ACC112 (cell line): ENCODE measurements around the gene WSCD1.
A peak's percentile ranks its signal among the peaks of the same experiment; 100 is the strongest.

Experiments
- H2AFZ ChIP-seq: fragments of 200-600 bp; sonication (generic); one replicate; pipeline ENCODE4 v1.6.0; 2017; ENCODE audit warnings: antibody characterized with exemption, low read length; ENCODE audit not compliant: unreplicated experiment
- H3K27ac ChIP-seq: fragments of 200-600 bp; sonication (generic); 2 replicates; pipeline ENCODE4 v1.5.1; 2014; ENCODE audit warnings: low read depth, mild to moderate bottlenecking, antibody characterized with exemption, low read length, moderate library complexity
- H3K27me3 ChIP-seq: fragments of 200-600 bp; sonication (generic); 2 replicates; pipeline ENCODE4 v1.6.1; 2014; ENCODE audit warnings: mild to moderate bottlenecking, antibody characterized with exemption, low read length, moderate library complexity, mixed read lengths; ENCODE audit not compliant: insufficient read depth
- H3K36me3 ChIP-seq: fragments of 200-600 bp; sonication (generic); 2 replicates; pipeline ENCODE4 v1.6.1; 2016; ENCODE audit warnings: mild to moderate bottlenecking, antibody characterized with exemption, low read length, moderate library complexity, mixed read lengths; ENCODE audit not compliant: insufficient read depth
- H3K4me1 ChIP-seq: fragments of 200-600 bp; sonication (generic); one replicate; pipeline ENCODE4 v1.6.1; 2016; ENCODE audit warnings: low read length, mixed read lengths; ENCODE audit not compliant: insufficient read depth, unreplicated experiment, control insufficient read depth
- H3K4me3 ChIP-seq: fragments of 200-600 bp; sonication (generic); 2 replicates; pipeline ENCODE4 v1.5.1; 2014; ENCODE audit warnings: mild to moderate bottlenecking, low read depth, low read length
- H3K79me2 ChIP-seq: fragments of 200-600 bp; sonication (generic); one replicate; pipeline ENCODE4 v1.6.0; 2016; ENCODE audit warnings: low read length; ENCODE audit not compliant: control insufficient read depth, unreplicated experiment, insufficient read depth

The WSCD1 gene

DNA sequence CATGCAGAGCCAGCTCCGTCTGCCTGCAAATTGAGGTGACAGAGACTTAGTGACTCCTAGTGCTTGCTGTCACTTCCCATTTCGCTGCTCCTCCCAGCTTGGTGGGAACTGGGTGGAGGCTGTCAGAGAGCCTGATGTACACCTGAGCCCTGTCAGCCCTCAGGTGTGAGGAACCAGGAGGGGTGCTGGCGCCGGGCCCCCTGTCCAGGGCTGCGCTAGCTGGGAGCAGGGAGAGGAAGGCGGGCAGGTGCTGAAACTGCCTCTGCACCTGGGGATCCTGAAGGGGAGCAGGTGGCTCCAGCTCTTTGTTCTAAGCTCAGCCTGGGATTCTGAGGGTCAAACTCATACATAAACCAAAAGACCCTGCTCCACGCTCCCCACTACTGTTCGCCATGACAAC, 10.8 kb upstream of the WSCD1 start:
- no peak overlapping the region for H3K4me3 ChIP-seq
- no peak overlapping the region for H2AFZ ChIP-seq
- no peaks in the 10 kb centered on the region for H3K36me3 ChIP-seq
- peaks cover 4% of the 10 kb centered on the region for H3K4me1 ChIP-seq
- peaks cover 41% of the 10 kb centered on the region; the same call in 1 of the 2 replicates for H3K27me3 ChIP-seq
- no peak overlapping the region for H3K27ac ChIP-seq
- no peaks in the 10 kb centered on the region for H3K79me2 ChIP-seq

DNA sequence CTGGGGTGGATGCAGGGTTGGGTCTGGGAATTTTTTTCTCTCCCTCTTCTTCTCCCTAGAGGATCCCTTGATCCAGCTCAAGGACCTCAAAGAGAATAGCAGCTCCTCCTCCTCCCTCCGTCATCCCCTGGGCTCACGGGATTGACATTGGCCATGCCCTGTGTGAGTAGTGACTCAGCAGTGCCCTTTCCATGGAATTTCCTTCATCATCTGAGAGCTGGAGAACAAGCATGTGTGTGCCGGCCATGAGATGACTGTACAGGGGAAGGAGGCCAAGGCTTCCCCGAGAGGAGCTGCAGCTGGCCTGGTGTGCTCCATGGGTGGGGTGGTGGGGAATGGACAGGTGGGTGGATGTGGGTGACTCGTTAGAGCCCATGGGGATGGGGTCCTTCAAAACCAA, 8.9 kb upstream of the WSCD1 start:
- peaks cover 38% of the 10 kb centered on the region; the same call in 1 of the 2 replicates for H3K27me3 ChIP-seq
- H3K27ac ChIP-seq, result no peak overlapping the region
- no peaks in the 10 kb centered on the region for H3K36me3 ChIP-seq
- no peaks in the 10 kb centered on the region for H3K79me2 ChIP-seq
- no peak overlapping the region for H2AFZ ChIP-seq
- peaks cover 4% of the 10 kb centered on the region for H3K4me1 ChIP-seq
- no peak overlapping the region for H3K4me3 ChIP-seq

DNA sequence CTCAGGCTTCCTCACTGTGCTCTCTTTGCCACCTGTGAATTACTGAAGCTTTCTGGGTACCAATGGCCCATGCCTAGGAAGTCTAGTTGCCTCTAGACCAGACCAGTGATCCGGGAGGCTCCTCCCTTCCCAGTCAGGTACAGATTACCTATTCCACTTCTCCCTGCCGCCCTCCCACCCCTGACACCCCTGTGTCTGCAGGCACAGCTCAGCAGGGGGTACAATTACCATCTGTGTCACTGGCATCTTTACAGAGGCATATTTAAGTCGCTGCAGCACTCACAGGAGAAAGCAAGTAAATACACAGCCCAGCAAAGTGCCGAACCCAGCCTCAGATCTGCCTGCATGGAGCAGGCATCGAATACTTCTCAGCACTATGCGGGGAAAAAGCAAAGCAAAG, 5.3 kb upstream of the WSCD1 start:
- Histone ChIP-seq H3K27me3 (peaks cover 43% of the 10 kb centered on the region), H2AFZ (no peak overlapping the region), H3K79me2 (no peaks in the 10 kb centered on the region), H3K4me1 (peaks cover 4% of the 10 kb centered on the region), H3K4me3 (no peak overlapping the region), H3K36me3 (no peaks in the 10 kb centered on the region), H3K27ac (no peak overlapping the region)

DNA sequence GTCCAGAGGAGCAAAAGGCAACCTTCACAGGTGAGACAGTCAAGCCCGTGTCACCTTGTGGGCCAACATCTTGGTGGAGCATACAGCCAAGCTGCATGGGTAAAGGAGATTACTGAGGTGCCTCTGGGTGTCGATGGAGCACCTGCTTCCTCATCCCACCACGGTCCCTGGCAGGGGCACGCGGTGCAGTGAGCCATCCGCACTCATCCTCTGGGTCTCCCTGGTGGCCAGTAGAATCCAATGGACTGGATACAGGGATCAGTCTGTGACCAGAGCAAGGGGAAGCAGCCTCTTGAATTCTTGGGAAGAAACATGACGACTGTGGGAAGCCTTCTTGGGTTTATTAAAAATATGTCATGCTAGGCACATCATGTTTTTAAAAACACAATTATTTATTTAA, 4.8 kb upstream of the WSCD1 start:
- no peaks in the 10 kb centered on the region for H3K36me3 ChIP-seq
- H2AFZ ChIP-seq, result no peak overlapping the region
- H3K27me3 ChIP-seq, result peaks cover 40% of the 10 kb centered on the region
- no peak overlapping the region for H3K4me3 ChIP-seq
- no peaks in the 10 kb centered on the region for H3K79me2 ChIP-seq
- peaks cover 4% of the 10 kb centered on the region for H3K4me1 ChIP-seq
- no peak overlapping the region for H3K27ac ChIP-seq

DNA sequence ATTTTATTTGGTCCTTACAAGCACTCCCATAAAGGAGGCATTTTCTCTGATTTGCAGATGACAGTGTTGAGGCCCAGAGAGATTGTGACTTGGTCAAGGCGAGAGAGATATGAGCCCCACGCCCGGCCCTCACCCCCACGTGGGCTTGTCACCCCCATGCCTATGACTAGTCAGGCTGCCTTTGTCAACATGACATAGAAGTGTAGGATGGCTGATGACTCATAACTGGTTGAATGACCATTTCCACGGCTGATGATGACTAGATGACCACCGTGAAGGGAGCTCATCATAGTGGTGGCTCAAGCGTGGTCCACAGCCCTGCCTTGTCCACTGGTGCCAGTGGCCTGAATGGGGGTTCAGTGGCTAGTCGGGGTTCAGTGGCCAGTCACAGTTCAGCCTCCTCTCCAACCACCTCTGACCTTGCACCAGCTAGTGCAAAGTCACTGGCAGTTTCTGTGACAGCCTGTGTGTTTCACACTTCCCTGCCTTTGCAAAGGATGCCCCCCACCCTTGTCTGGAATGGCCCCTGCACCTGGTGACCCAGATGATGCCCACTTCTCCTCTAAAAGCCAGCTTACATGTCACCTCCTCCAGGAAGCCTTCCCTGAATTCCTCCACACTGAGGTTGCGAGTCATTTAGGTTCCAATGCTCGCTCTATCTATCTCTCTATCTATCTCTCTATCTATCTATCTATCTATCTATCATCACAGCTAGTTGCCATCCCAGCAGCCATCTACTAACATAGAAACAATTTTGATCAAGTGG, 3.8 kb upstream of the WSCD1 start:
- Histone ChIP-seq H3K79me2 (no peaks in the 10 kb centered on the region), H3K27me3 (peaks cover 48% of the 10 kb centered on the region), H3K4me3 (no peak overlapping the region), H2AFZ (no peak overlapping the region), H3K27ac (no peak overlapping the region), H3K36me3 (no peaks in the 10 kb centered on the region), H3K4me1 (peaks cover 2% of the 10 kb centered on the region)

DNA sequence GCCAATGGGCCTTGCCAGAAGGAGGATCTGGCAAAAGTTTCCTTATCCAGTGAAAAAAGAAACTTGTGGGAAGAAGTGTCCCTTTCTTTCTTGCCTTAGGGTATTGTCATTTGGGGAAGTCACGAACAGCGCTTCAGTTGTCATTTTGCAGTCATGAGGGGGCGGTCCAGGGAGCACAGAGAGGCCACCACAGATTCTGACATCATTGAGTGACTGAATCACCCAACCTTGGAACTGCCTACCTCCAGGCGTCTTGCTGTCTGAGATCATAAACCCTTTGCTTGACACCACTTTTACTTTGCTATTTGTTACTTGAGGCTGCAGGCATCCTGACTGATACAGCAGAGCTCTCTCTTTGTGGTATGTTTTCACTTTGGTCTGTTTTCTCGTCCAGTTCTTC, 3.1 kb upstream of the WSCD1 start:
- no peak overlapping the region for H2AFZ ChIP-seq
- no peak overlapping the region for H3K4me3 ChIP-seq
- H3K27me3 ChIP-seq, result peaks cover 55% of the 10 kb centered on the region
- H3K27ac ChIP-seq, result no peak overlapping the region
- no peaks in the 10 kb centered on the region for H3K79me2 ChIP-seq
- H3K4me1 ChIP-seq, result no peaks in the 10 kb centered on the region
- H3K36me3 ChIP-seq, result no peaks in the 10 kb centered on the region

DNA sequence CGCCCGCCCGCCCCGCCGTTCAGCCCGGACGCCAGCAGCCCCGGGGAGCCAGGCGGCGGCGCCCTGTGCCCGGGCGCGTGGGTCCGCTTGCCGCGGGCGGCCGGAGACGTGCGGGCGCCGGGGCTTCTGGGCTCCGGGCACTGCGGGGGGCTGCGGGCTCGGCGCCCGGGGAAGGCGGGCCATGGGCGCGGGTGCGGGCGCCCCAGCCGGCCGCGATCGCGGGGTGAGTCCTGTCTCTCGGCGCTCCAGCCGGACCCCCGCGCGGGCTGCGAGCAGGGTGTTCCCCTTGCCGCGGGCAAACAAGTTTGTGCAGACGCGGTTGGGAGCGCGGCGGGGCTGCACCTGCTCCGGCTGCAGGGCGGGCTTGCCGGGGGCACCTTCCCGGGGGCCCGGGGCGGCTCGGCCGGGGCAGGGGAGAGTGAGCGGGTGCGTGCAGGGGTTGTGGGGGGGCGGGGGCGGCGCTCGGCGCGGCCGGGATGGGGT, 292 bp downstream of the WSCD1 start:
- no peaks in the 10 kb centered on the region for H3K4me1 ChIP-seq
- no peaks in the 10 kb centered on the region for H3K36me3 ChIP-seq
- no peak overlapping the region for H2AFZ ChIP-seq
- peaks cover 72% of the 10 kb centered on the region for H3K27me3 ChIP-seq
- no peak overlapping the region for H3K27ac ChIP-seq
- H3K4me3 ChIP-seq, result no peak overlapping the region
- no peaks in the 10 kb centered on the region for H3K79me2 ChIP-seq

DNA sequence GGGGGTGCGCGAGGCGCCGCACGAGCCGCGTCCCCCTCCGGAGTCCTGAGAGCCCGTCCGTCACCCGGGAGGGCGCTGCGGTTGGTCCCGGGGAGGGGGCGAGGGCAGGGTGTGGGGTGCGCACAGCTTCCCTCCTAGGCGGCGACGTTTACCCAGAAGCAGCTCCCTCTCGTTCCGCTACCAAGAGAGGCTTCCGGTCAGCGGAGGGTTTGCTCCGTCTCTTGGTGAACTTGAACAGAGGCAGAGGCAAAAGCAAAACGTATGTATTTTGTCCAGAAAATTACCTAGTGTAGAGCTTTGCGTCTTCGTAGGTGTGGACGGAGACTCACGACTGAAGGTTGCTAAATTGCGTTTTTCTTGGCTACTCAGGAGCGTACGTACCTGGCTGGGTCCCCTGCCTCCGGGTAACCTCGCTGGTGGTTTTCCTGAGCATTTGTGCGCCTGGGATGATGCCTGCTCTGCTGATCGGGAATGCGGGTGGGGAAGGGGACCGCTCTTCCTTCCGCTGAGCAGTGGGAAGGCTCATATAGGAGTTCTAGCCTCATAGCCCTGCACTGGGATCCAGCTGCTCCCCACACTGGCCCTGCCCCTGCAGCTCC, 833 bp downstream of the WSCD1 start:
- Histone ChIP-seq H3K79me2 (no peaks in the 10 kb centered on the region), H3K36me3 (no peaks in the 10 kb centered on the region), H3K27ac (no peak overlapping the region), H3K4me3 (0 out of 2 replicates have a peak overlapping the region, but pooled peaks have one; percentile 16), H3K4me1 (no peaks in the 10 kb centered on the region), H2AFZ (no peak overlapping the region), H3K27me3 (peaks cover 77% of the 10 kb centered on the region)

DNA sequence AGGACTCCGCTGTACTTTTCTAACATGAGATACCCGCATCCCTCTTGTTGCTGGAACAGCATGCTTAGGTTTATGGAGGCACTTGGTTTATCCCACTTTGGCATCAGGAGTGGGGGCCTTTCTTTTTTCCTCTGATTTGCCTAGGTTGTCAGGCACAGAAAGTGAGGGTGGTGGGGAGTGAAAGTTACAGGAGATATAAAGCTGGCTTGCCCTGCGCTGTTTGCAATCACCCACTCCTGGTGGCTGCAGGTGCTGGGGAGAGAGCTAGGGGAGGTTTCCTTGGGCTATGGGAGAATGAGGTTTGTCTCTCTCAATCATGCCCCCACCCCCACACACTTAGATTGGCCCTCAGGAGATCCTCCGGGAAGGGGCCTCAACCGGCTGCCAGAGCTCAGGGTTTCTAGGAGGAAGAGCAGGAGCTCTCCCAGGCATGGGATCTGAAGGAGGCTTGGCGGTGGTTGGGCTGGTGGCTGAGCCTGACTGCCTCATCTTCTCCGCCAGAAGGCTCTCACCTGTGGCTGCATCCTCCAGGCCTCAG, 1.4 kb downstream of the WSCD1 start:
- H2AFZ ChIP-seq, result no peak overlapping the region
- peaks cover 79% of the 10 kb centered on the region for H3K27me3 ChIP-seq
- no peaks in the 10 kb centered on the region for H3K79me2 ChIP-seq
- H3K4me3 ChIP-seq, result no peak overlapping the region
- no peak overlapping the region for H3K27ac ChIP-seq
- H3K36me3 ChIP-seq, result no peaks in the 10 kb centered on the region
- no peaks in the 10 kb centered on the region for H3K4me1 ChIP-seq

DNA sequence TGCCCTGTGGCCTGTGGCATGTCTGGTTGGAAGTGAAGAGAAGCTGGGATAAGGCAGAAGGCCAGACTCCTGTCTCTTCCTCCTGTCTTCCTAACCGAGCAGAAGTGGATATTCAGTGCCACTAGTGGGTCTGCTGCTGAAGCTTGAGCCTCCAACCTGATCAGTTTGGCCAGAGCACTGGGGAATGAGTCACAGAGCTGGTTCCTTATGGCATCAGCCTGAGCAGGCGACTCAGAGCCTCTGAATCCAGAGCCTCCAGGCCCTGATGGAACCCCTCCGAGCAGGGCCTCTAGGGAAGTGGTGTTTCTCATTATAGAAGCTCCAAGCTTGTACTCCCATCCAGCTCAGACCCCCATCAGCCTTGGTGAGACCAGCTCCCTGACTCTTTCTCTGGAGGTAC, 2.0 kb downstream of the WSCD1 start:
- Histone ChIP-seq H2AFZ (no peak overlapping the region), H3K27me3 (peaks cover 80% of the 10 kb centered on the region), H3K4me3 (no peak overlapping the region), H3K4me1 (no peaks in the 10 kb centered on the region), H3K36me3 (no peaks in the 10 kb centered on the region), H3K79me2 (no peaks in the 10 kb centered on the region), H3K27ac (no peak overlapping the region)

DNA sequence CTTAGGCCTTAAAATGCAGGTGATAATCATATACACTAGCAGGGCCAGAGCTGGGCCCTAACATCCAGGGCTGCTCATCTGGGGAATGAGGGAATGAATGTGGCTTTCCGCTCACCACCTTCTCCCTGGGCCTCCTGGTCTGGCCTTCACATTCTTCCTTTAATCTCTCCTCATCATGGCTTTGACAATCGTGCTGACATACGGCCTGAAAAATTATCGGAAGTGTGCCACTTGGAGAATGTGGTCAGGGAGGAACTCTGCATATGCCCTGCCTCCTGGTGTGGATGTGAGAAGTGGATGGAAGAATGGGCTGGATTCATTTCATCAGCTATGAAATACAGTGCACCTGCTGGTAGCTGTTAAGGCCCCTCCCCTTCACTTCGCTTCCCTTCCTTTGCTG, 2.4 kb downstream of the WSCD1 start:
- H3K27me3 ChIP-seq, result peaks cover 79% of the 10 kb centered on the region
- no peak overlapping the region for H3K4me3 ChIP-seq
- H2AFZ ChIP-seq, result no peak overlapping the region
- H3K4me1 ChIP-seq, result no peaks in the 10 kb centered on the region
- no peaks in the 10 kb centered on the region for H3K79me2 ChIP-seq
- no peaks in the 10 kb centered on the region for H3K36me3 ChIP-seq
- no peak overlapping the region for H3K27ac ChIP-seq
